NCI-H748 (cell line): ENCODE measurements around the gene ADAM30.
"Not testable (repeated sequence)": the region's sequence is repeated elsewhere in the genome, so short reads cannot be mapped to it uniquely, and the experiment has no call there.

Experiments
- DNase-seq: peaks from one replicate; lab custom pipeline; 2025; ENCODE audit not compliant: unreplicated experiment; lab: John Stamatoyannopoulos, UW

ADAM30 gene

DNA sequence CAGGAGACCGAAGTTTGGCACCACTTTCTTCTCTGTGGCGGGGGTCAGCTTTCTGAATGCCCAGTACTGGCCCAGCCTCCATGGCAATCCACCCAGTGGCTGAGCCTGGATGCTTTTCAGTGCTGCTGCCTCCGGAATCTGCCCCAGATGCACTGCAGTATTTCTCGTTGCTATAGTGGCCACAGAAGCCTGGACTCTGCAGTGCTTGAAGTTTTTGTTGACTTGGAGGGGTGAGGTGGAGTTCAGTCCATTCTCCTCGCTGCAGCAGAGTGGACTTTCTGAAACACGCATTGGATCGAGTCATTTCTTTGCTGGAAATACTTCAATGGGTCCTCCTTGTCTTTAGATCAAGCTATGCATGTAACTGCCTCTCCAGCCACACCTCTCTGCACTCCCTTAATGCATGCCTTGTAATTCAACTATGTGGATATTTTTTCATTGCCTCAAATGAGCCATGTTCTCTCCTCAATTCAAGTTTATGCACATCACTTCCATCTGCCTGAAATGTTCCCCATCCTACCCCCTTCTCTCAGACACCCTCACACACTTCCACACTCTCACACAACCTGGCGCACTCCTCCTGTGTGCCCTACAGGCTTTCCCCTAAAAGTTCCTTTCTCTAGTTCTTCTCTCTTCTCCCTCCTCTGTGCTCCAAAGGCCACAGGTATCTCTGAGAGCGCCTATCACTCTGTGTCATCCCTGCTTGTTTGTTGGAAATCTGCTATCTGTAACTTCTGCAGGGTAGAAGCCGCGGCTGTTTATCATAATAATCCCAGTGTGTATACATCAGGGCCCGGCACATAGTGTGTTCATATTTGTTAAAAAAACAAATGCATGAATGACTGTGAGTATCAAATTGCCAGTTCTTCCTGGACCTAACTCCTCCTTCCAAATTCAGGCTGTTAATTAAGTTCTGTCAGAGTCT lies 16.5 kb downstream of the ADAM30 start:
- no peak for DNase-seq

DNA sequence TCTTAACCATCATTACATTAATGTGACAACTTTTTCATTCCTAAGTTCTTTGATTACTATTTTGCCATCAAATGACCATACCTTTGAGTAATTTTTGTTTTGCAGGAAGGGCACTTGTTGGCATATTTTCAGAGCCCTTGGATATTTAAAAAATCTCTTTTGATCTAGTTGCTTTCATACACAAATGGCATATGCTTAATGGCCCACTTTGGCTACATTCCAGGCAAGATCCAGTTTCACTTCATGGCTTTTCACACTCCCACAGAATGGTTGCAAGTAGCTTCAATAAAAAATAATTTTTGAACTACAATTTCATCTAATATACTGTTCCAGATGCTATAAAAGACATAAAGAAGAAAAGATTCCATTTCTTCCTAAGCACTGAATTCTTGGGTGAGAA lies 18.1 kb downstream of the ADAM30 start:
- DNase-seq, result peak; percentile 35

DNA sequence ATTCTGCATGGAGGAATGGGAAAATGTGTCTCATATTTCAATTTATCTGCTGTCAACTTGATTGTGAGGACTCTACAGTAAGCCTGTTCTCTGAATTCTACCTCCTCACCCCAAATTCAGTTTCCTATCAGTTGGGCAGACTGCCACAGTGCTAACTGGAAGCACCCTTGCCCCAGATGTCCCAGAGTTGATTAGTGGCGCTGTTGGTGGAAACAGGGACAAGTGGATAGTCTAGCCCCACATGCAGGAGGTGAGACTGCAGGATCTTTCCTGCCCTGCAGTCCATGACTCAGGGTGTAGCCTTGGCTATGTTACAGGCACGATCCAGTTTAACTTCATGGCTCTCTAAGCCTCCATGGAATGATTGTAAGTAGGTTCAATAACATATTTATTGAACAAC lies 22.1 kb downstream of the ADAM30 start:
- DNase-seq, result no peak

DNA sequence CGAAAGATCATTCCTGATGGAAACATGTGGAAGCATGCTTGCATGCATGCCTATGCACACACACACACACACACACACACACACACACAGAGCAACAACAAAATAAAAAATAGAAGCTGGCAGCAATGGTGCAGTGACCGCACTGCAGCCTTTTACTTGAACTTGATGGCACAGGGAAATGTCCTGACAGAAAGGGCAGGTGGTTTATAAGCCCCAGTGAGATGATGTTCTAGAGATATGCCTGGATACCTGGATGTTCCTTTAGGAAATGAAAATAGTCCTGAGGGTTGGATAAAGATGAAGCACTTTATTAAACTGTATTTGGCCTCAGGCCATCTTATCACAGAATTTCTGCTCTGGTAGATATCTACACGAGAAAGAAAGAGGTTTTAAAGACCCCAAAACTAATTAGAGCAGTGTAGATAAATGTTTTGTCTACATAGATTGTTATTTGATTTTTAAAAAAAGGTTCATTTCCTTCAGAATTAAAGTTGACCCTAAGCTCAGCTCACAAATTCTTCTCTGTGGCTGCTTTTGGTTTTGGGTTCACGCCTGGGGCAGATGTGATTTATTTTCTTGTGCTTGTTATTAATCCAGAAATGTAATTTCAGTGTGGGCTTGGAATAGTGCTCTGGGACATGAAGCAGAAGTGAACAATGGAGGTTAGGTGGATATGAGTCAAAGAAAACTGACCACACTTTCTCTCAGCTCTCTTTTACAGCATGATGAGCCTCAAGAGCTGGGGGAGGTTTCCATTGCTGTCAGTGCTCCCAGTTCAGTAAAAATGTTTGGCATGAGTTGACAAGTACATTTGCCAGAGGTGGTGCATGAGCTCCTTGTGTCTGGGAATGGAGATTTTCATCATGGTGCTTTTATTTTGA lies 22.9 kb downstream of the ADAM30 start:
- DNase-seq, result no peak

DNA sequence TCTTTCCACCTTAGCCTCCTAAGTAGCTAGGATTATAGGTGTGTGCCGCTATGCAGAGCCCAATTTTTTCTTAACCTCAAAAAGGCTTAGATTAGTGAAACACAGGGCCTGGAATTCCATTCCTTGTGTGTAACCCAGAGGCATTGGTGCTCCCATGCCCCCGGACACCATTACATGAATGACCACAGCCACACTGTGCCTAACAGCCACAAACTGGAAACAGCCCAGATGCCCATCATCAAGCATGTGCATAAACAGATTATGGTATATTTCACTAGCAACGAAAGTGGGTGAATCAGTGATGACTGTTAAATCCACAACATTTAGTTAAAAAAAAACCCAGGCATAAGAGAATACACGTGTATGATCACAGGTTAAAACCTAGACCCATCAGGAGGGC lies 24.4 kb downstream of the ADAM30 start:
- DNase-seq, result no peak

DNA sequence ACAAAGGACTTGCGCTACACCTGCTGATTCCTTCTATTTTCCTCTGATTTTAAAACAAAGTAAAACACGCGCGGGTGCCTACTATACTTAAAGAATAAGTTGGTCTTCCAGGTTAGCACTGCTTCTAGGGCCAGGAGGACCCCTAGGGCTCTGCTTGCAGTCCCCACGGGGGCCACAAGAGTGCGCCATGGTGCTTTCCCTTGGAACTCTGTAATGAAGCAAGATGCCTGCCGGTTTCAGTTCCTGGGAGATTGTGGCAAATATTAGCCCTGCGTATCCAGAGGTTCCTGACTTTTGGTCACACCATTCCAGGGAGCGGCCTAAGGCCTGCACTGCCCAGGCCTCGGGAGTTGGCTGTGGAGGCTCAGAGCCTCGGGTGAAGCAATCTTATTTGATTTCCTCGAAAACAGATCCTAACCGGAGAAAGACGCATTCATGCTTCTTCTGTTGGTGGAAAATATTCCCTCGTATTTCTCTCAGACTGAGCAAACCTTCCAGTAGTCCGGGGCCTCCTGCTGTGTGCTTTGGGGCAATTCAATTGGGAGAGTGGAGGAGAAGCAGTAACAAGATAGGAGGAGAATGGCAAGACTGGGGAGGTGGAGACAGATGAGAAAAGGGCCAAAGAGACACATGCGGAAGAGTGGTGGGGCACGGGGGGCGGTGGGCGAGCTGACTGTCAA lies 25.3 kb downstream of the ADAM30 start:
- peak; percentile 74 for DNase-seq

DNA sequence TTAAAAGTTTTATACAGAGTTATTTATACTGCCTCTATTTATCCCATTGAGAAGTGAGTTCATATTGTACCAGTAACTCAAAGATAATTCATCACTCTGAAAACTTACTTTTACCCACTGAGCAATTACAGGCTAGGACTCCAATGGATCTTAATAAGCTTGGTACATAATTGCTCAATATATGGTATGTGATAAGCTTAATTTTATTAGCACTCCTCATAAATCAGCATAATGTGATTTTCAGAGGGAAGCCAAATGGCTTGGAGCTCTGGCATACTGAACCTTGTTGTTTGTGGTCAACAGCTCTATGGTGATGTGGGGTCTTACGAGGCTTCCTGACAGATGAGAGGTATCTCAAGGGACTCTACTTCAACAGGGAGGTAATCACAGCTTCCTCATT lies 26.3 kb downstream of the ADAM30 start:
- DNase-seq, result no peak

DNA sequence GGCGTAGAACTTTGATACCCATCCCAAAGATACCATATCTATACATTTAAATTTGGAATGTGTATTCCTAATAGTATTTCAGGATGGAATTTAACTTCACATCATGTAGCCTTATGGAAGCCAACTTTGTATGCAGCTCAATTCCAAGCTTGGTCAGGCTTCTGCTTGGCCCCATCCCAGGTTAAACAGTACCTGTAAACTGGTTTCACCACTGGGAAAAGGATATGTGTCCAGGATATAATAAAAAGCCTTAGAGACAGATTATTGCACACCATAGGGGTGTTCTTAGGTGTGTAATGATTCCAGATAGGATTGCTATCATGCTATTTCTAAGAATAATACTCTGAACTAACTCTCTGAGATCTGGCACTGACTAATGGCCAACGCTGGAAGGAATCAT lies 28.1 kb downstream of the ADAM30 start:
- DNase-seq, result no peak

DNA sequence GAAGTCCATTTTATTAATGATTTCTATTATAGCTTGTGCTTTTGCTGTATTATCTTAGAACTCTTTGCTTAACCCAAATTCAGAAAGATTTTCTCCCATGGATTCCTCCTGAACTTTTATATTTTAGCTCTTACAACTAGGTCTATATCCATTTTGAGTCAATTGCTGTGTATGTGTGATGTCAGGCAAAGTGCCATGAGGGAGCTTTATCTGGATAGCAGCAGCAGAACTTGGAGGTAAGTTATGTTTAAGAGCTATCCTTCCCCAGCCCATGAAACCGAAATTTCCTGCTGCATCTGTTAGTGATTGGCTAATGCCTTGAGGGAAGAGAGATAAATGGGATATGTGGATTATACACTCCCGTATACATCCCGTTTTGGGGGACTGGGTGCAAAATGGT lies 29.9 kb downstream of the ADAM30 start:
- no peak for DNase-seq

DNA sequence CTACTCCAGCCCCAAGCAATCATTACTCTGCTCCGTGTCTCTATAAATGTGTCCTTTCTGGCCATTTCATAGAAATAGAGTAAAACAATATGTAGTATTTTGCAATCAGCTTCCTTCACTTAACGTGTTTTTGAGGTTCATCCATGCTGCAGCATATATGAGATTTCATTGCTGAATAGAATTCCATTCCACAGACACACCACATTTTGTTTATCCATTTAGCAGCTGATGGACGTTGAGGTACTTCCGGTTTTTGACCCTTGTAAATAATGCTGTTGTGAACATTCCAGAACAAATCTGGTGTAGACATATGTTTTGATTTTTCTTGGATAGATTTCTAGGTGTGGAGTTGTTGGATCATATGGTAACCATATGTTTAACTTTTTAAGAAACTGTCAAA lies 30.7 kb downstream of the ADAM30 start:
- no peak for DNase-seq

DNA sequence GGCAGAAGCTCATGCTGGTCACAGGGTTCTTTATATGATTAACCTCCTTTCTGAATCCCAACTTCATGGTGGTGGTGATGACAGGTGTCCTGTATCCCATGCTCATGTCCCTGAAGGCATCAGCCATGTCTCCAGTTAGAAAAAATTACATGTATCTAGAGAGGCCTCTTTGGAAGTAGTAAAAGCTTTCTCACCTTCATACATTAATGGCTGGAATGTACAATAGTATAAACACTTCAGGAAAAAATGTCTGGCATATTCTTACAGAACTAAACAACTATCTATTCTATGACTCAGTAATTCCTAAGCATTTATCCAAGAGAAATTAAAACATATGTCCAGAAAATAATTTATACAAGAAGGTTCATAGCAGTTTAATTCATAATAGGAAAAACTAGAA lies 34.0 kb downstream of the ADAM30 start:
- no peak for DNase-seq

DNA sequence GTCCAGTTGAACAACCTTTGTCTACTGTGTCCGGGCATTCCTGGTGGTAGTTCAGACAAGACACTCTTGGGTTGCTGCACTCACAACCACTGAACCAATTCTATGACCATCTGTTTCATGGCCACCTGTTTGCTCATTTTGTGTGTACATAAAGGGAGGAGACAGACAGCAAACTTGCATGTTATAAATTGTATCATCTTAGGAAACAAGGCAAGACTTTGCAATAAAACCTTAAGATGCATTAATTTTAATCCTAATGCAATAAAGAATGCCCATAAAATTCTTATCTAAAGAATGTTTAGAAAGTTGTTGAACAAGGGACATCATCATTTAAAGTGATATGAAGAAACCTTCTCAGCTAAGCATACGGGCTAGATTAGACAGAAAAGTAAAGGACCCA lies 34.8 kb downstream of the ADAM30 start:
- DNase-seq, result no peak

DNA sequence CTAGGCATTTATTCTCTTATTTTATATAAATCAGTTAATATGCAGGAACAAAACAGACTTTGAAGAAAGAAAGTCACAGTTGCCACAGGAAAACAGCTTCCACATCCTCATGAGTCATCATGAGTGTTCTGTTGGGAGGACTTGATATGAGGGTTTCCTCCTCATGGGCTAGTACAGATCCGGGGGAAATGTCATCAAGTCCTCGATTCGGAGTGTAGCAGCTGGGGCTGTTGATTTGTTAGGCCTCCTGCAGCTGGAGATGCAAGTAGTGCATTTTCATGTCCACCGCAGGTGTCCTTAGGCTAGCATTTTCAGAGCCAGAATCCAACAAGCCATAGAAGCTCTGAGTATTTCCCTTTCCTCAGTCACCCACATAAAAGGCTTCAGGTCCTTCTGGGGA lies 36.7 kb downstream of the ADAM30 start:
- DNase-seq, result no peak

DNA sequence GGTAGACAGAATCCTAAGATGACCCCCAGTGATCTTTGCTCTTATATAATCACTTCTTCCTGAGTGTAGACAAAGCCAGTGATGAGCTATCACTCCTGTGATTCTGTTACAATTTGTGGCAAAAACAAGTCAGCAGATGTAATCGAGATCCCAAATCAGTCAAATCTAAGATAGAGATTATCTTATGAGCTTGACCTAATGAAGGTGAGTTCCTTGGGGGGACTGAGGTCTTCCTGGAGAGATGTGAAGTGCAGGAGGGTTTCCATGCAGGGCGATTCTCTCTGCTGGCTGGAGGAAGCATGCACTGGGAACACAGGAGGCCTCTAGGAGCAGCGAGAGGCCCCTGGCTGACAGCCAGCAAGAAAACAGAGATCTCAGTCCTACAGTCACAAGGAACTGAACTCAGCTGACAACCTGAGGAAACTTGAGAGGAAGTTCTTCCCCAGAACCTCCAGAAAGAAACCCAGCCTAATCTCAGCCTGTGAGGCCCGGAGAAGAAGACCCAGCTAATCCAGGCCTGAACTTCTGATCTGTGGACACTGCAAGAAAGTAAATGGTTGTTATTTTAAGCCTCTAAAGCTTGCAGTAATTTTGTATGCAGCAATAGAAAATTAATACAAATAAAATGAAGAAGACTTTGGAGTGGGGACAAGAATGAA lies 37.6 kb downstream of the ADAM30 start:
- DNase-seq, result not testable (repeated sequence)

DNA sequence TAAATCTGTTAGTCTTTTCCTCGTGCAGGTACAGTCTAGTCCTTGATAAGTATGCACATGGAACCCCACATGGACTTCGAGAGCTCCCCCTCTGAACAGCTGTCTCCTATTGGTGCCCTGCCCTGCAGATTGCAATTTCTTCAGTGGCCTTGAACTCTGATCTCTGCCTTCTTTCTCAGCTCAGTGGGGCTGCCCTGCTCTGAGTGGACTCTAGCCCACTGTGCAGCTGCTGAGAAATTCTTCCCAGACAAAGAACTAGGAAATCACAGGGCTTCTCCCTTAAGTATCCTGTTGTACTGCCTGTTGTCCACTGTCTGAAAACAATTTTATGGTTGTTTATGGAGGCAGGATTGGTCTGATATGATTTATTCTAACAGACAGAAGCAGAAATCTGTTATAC lies 38.2 kb downstream of the ADAM30 start:
- DNase-seq, result no peak

DNA sequence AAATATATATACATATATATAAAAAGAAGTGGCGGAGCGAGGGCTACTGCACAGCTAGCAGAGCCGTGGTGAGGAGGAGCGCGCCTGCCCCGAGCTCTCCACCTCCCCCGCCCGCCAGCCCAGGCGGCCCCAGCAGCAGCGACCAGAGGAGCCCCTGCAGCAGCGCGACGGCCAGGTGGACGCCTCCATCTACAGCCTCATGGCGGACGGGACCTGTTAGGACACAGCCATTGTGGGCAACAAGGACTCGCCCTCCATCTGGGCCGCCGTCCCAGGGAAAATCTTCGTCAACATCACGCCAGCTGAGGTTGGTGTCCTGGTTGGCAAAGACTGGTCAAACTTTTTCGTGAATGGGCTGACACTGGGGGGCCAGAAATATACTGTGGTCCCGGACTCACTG lies 43.2 kb downstream of the ADAM30 start:
- no peak for DNase-seq

DNA sequence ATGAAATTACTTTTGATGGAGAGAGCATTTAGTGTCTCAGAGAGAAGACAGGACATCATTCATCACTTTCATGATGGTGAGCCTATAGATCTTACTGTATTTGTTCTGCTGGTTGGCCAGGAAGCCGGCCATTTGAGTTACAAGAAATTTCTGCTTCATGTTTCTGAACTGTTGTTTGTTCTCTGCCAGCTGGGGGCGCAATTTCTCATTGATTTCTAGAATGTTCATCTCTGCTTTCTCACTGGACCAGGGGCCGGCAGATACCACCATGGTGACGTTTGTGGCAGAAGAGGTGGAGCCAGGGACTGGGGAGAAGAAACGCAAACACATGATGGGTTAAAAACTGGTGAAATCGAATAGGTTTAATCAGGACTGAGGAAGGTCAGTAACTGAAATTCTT lies 52.1 kb downstream of the ADAM30 start:
- DNase-seq, result peak; percentile 4
